Measurements from ENCODE around the gene ILDR1. TPM values are rescaled to one million over a fixed set of nuclear protein-coding genes. Genes with fewer than 3 reads are reported as not detected.
"Not testable (repeated sequence)": the region's sequence is repeated elsewhere in the genome, so short reads cannot be mapped to it uniquely, and the experiment has no call there.

ILDR1 gene
- total RNA-seq, 2 experiments from 2014 or later, result not detected

DNA sequence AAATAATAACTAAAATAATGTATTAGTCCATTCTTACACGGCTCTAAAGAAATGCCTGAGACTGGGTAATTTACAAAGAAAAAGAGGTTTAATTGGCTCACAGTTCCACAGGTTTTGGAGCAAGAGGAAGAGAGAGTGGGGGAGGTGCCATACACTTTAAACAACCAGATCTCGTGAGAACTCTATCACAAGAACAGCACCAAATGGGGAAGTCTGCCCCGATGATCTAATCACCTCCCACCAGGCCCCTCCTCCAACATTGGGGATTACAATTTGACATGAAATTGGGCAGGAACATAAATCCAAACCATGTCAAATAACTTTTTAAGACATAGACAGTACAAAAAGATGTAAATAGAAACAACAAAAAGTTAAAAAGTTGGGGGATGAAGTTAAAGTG is 63.2 kb downstream of the ILDR1 start:
- ChIA-PET POLR2A (no interaction called here), CTCF (no interaction called here)

DNA sequence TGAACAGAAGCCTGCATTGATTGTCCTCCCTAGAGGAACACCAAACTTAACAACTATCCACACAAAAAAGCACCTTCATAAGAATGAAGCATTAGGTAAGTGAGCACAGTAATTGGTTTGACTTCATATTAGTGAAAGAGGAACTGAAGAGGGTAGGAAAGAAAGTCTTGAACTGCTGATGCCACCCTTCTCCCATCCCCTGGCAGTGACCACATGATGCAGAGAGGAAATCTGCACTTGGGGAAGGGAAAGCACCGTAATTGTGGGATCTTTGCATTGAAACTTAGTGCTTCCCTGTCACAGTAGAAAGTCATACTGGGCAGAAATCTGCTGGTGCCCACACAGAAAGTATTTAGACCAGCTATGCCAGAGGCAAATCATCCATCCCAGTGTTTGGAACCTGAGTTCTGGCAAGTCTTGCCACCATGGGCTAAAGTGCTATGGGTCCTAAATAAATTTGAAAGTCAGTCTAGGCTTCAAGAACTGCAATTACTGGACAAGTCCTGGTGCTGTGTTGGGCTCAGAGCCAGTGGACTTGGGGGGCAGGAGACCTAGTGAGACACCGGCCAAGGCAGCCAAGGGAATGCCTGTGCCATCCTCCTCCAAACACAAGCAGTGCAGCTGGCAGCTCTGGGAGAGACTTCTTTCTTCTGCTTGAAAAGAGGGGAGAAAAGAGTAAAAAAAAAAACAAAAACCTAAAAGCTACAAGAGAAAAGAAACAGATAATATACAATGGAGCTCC is 64.2 kb downstream of the ILDR1 start:
- CTCF ChIA-PET, result no interaction called here
- POLR2A ChIA-PET, result no interaction called here

DNA sequence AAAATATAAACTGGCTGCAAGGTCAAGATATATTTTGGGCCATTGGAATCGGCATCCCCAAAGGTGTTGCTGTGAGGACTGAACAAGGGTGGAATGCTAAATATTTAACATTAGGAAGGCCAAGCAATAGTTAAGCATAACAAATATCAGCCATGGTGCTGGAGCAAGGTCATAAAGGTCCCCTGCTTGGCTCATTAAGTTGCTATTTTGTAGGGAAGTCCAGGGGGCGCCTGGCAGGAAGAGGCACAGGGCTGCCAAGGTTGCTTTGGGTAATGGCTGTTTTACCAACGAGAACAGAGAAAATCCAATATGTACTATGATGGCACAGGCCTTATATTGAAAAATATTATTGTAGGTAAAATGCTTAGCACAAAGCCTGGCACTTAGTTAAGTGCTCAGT is 65.7 kb downstream of the ILDR1 start:
- CTCF ChIA-PET, result no interaction called here
- POLR2A ChIA-PET, result no interaction called here

DNA sequence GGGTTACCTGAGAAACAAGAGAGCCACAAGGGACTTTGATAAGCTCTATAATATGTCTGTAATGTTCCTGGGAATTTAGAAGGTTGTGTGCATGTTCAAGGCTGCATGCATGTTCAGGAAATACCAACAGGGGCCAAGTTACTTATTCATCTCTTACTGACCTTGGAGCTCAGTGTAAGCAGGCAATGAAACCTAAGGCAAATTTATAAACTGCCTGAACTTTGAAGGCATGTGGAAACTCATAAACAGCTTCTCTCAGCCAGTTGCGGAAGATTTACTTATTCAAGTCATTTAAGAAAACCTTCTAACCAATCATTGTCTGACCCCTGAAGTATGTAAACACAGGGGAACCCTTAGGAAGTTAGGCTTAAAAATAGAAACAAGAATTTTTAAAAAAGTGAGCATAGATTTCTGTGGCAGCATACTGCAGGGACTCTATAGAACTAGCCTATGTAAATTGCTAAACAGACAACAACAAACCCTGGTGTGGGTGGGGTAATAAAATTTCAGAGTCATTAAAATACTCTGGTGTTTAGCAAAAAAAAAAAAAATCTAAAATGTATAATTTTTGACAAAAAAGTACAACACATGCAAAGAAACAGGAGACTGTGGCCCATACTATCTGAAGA is 70.6 kb downstream of the ILDR1 start:
- CTCF ChIA-PET, result no interaction called here
- POLR2A ChIA-PET, result no interaction called here

DNA sequence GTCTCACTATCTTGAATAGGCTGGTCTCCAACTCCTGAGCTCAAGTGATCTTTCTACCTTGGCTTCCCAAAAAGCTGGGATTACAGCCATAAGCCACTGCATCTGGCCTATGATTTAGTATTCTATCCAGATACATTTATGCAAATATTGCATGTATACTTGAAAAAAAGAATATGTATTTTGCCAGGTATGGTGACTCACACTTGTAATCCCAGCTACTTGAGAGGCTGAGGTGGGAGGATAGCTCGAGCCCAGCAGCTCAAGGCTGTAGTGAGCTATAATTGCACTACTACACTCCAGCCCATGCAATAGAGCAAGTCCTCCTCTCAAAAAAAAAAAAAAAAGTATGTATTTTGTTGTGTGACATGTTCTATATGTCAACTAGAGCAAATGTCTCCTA is 73.4 kb downstream of the ILDR1 start:
- ChIA-PET CTCF (no interaction called here), POLR2A (no interaction called here)

DNA sequence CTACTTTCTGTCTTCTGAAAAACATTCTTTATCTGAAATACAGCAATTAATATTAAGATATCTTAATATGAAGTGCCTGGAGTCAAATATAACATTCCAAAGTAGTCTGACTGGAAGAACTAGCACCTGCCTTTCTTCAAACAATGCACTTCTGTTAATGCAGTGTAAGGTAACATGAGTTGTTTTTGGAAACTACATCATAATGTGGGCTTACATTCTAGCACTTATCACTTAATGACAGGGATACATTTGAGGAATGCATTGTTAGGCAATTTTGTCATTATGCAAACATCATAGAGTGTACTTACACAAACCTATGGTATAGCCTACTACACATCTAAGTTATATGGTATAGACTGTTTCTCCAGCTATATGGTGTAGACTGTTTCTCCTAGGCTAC is 78.6 kb downstream of the ILDR1 start:
- ChIA-PET POLR2A (no interaction called here), CTCF (no interaction called here)

DNA sequence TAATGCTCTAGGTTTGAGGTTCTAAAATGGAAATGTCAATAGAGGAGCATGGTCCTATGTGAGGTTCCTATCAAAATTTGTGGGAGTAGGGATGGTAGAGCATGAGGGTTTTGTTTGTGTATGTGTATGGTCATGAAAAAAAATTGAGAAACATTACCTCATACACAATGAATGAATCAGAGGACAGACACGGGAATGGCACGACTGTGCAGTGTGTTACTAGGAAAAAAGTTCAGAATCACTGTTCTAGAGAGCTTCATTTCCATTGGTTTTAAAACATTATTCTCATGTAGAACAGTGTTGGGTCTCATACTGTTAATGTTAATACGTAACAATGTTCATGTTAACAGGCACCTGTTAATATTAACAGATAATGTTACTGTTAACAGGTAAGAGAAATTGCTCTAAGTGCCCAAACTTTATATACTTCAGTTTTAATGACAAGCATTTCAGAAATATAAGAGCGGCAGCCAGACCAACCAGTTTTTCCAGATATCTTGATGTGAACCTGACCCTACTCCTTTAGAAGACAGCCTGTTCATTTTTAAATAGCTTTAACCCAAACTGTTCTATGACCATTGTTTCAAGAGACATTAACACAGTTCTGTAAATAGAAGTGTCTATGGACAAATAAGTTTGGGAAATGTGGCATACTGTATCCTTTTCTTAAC is 79.8 kb downstream of the ILDR1 start:
- ChIA-PET CTCF (no interaction called here), POLR2A (no interaction called here)

DNA sequence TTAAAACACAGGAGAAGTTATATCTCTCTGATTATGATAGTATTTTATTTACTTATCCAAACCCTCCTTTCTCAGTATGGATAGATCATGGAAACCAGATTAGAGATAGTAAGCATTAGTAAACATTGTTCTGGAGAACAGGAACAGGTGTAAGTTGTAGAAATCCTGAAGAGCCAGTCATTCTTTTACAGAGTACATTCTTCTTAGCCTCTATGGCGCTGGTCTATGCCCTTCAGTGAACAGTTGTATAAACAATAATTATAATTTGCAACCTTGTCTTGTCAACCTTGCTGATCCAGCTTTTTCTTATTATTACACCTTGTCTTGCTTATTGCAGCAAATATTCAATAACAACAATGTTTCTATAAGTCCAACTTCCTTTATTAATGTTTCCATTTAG is 80.5 kb downstream of the ILDR1 start:
- ChIA-PET POLR2A (no interaction called here), CTCF (no interaction called here)

DNA sequence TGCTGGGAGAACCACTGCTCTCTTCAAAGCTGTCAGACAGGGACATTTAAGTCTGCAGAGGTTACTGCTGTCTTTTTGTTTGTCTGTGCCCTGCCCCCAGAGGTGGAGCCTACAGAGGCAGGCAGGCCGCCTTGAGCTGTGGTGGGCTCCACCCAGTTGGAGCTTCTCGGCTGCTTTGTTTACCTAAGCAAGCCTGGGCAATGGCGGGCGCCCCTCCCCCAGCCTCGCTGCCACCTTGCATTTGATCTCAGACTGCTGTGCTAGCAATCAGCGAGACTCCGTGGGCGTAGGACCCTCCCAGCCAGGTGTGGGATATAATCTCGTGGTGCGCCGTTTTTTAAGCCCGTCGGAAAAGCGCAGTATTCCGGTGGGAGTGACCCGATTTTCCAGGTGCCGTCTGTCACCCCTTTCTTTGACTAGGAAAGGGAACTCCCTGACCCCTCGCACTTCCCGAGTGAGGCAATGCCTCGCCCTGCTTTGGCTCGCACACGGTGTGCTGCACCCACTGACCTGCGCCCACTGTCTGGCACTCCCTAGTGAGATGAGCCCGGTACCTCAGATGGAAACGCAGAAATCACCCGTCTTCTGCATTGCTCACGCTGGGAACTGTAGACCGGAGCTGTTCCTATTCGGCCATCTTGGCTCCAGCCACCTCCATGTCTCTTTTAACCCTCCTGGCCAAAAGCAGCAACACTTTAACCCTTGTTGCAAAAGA is 83.7 kb downstream of the ILDR1 start:
- CTCF ChIA-PET, POLR2A ChIA-PET: not testable (repeated sequence)

Other genes with a start within 250 kb of the ILDR1 start
- 10 to 100 TPM; 28.4 to 31.6 TPM for gene IQCB1, start 187.2 kb downstream of the ILDR1 start, total RNA-seq
- 10 to 100 TPM; 10.3 to 11.2 TPM for gene EAF2, start 187.0 kb downstream of the ILDR1 start, total RNA-seq
- gene SLC15A2, start 127.8 kb downstream of the ILDR1 start, total RNA-seq, result 1 to 10 TPM in 1 of 2 experiments, under 1 TPM in 1; 0.84 to 1.4 TPM
- under 1 TPM; 0.19 to 0.40 TPM for gene CD86, start 33.1 kb upstream of the ILDR1 start, total RNA-seq
- gene CASR, start 161.4 kb upstream of the ILDR1 start, total RNA-seq, result not detected